Measurements from ENCODE around the gene HYDIN. TPM values are rescaled to one million over a fixed set of nuclear protein-coding genes. Genes with fewer than 3 reads are reported as not detected.

Gene HYDIN
- total and polyA plus RNA-seq, 7 donors: under 0.01 to 7.5 (median 1.6) TPM; not detected in 1

DNA sequence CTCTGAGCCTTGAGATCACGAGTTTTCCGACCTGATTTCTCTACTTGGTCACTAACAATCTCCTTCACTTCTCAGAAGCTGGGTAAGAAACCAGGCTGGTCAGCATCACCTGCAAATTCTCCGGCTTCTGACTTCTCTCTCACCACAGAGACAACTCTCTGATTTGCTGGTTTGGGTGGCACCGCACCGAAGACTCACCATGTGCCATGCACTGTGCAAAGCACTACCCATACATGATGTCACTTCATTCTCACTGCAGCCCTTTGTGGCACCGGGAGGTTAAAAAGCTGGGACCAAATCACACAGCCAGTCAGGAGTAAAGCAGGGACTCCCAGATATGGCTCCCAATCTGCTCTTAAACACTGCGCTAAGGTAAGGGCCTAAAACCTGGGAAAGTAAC lies 430.2 kb downstream of the HYDIN start:
- H3K9me3 ChIP-seq: peaks cover 0 to 6% (median 0%) of the 10 kb centered on the region in 4 donors
- peaks cover 0 to 21% (median 13%) of the 10 kb centered on the region in 4 donors for H3K4me1 ChIP-seq
- H3K27ac ChIP-seq: peak overlapping the region; percentile 59 to 70 (median 66)
- intact Hi-C loops (cut with DNase I): no loop called here
- no peak for DNase-seq
- TF ChIP-seq POLR2AphosphoS5 (IDR thresholded peaks at IDR 0.05) (no peak), EP300 (IDR thresholded peaks at IDR 0.05) (no peak), POLR2A (IDR thresholded peaks at IDR 0.05) (no peak)
- TF ChIP-seq, protein P1, sequence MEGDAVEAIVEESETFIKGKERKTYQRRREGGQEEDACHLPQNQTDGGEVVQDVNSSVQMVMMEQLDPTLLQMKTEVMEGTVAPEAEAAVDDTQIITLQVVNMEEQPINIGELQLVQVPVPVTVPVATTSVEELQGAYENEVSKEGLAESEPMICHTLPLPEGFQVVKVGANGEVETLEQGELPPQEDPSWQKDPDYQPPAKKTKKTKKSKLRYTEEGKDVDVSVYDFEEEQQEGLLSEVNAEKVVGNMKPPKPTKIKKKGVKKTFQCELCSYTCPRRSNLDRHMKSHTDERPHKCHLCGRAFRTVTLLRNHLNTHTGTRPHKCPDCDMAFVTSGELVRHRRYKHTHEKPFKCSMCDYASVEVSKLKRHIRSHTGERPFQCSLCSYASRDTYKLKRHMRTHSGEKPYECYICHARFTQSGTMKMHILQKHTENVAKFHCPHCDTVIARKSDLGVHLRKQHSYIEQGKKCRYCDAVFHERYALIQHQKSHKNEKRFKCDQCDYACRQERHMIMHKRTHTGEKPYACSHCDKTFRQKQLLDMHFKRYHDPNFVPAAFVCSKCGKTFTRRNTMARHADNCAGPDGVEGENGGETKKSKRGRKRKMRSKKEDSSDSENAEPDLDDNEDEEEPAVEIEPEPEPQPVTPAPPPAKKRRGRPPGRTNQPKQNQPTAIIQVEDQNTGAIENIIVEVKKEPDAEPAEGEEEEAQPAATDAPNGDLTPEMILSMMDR (IDR thresholded peaks at IDR 0.05): no peak
- H3K4me3 ChIP-seq: peak overlapping the region; percentile 64 to 99 (median 97)
- H3K27me3 ChIP-seq: no peaks in the 10 kb centered on the region
- H3K36me3 ChIP-seq: no peaks in the 10 kb centered on the region
- 9 to 11% methylated on average over 7 of the region's 7 CpGs for WGBS, 2 donors

DNA sequence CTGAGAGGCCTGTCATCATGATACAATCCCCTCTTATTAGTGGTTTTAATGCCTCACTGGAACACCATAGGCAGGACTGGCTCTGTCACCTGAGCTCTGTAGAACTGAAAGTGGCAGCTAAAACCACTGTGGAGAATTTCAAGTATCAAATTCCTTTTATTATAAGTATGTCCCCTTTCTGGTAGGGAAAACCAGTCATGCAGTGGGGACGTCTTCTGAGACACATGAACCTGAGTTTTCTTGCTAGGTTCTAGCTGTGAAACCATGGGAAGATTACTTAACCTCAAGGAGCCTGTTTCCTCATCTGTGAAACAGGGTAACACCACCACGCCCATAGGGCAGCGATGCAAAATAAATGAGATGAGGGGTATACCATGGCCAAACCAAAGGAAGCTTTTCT lies 434.2 kb downstream of the HYDIN start:
- Histone ChIP-seq H3K27ac (no peak overlapping the region), H3K9me3 (no peaks in the 10 kb centered on the region), H3K4me1 (peaks cover 0 to 20% (median 13%) of the 10 kb centered on the region in 4 donors), H3K27me3 (no peaks in the 10 kb centered on the region), H3K36me3 (no peaks in the 10 kb centered on the region), H3K4me3 (no peak overlapping the region)
- intact Hi-C loops (cut with DNase I): no loop called here
- DNase-seq: no peak
- TF ChIP-seq POLR2AphosphoS5 (IDR thresholded peaks at IDR 0.05) (no peak), EP300 (IDR thresholded peaks at IDR 0.05) (no peak)
- 82 to 83% methylated on average over 3 of the region's 3 CpGs for WGBS, 2 donors

DNA sequence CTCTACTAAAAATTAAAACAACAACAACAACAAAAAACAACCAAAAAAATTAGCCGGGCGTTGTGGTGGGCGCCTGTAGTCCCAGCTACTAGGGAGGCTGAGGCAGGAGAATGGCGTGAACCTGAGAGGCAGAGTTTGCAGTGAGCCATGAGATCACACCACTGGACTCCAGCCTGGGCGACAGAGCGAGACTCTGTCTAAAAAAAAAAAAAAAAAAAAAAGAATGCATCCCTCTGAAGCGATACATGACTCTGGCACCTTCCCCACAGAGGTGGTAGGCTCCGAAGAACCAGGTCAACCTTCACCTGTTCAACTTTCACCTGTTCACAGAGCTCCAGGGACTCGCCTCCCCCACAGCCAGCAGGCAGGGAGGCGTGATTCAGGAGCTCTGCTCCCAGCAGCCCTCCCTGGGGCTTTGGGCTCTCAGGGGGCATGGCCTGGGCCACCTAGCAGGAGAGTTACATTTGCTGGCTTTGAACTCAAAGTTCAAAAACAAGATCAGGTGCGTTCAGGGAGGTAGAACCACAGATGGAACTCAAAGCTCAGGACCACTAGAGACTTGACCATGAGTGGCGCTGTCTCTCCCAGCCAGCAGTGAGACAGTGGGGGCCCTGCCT lies 435.1 kb downstream of the HYDIN start:
- Histone ChIP-seq H3K4me1 (peaks cover 0 to 14% (median 11%) of the 10 kb centered on the region in 4 donors), H3K4me3 (no peak overlapping the region), H3K36me3 (no peaks in the 10 kb centered on the region), H3K9me3 (no peaks in the 10 kb centered on the region), H3K27me3 (no peaks in the 10 kb centered on the region), H3K27ac (no peak overlapping the region)
- DNase-seq: no peak
- intact Hi-C loops (cut with DNase I): no loop called here
- TF ChIP-seq, protein P1 (IDR thresholded peaks at IDR 0.05): no peak
- TF ChIP-seq POLR2A (IDR thresholded peaks at IDR 0.05): no peak
- no peak for TF ChIP-seq POLR2AphosphoS5 (IDR thresholded peaks at IDR 0.05)
- no peak for TF ChIP-seq EP300 (IDR thresholded peaks at IDR 0.05)
- WGBS, 2 donors: 89 to 92% methylated on average over 12 of the region's 12 CpGs

DNA sequence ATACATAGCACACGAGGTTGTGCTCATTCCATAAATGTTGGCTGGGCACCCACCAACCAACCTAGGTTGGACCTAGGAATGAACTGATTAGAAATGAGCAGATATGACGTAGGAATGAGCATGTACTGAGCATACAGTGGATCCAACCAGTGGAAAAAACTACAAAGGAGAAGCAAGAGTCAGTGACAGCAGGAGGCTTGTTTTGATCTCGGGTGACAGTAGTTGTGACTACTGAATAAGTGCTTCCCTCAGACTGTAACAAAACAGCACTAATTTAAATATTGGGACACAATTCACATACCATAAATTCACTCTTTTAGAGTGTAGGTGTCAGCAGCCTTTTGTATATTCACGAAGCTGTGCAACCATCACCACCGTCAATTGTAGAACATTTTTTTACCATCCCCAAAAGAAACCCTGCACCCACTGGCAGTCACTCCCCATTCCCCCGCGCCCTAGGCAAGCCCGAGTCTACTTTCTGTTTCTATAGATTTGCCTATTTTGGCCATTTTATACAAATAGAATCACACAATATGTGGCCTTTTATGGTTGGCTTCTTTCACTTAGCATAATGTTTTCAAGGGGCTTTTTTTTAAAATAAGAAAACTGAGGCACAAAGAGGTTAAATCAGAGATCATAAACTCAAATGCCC lies 436.5 kb downstream of the HYDIN start:
- intact Hi-C loops (cut with DNase I): no loop called here
- TF ChIP-seq POLR2AphosphoS5 (IDR thresholded peaks at IDR 0.05) (no peak), POLR2A (IDR thresholded peaks at IDR 0.05) (no peak), EP300 (IDR thresholded peaks at IDR 0.05) (no peak)
- TF ChIP-seq, protein P1 (IDR thresholded peaks at IDR 0.05): no peak
- Histone ChIP-seq H3K27me3 (no peaks in the 10 kb centered on the region), H3K4me1 (peaks cover 0 to under 1% (median 0%) of the 10 kb centered on the region in 4 donors), H3K27ac (no peak overlapping the region), H3K9me3 (no peaks in the 10 kb centered on the region), H3K4me3 (no peak overlapping the region), H3K36me3 (no peaks in the 10 kb centered on the region)
- 76 to 88% methylated on average over 8 of the region's 8 CpGs for WGBS, 2 donors
- DNase-seq: no peak

DNA sequence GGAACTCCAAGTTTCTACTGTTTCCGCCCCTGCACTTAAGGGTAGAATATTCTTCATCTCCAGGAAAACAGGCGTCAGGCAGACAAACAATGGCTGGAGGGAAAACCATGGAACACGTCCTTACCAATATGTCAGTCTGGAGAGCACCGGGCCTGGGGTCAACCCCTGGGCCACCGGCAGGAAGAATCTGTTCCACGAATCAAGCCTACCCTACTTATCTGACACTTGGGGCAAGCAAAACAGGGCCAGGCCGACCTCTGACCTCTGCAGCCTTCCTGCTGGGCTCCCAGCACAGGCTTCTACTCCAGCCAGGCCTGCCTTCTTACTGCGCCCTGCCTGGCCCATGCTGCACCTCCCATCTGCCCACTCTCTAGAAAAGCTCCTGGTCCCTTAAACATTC lies 439.7 kb downstream of the HYDIN start:
- H3K36me3 ChIP-seq: peaks cover 0 to 11% (median 5%) of the 10 kb centered on the region in 4 donors
- 89 to 90% methylated on average over 8 of the region's 8 CpGs for WGBS, 2 donors
- H3K9me3 ChIP-seq: no peaks in the 10 kb centered on the region
- no peaks in the 10 kb centered on the region for H3K27me3 ChIP-seq
- H3K4me1 ChIP-seq: no peaks in the 10 kb centered on the region
- TF ChIP-seq, protein P1 (IDR thresholded peaks at IDR 0.05): no peak
- TF ChIP-seq EP300 (IDR thresholded peaks at IDR 0.05): no peak
- no peak for TF ChIP-seq POLR2A (IDR thresholded peaks at IDR 0.05)
- no peak for TF ChIP-seq POLR2AphosphoS5 (IDR thresholded peaks at IDR 0.05)
- H3K4me3 ChIP-seq: no peak overlapping the region
- H3K27ac ChIP-seq: no peak overlapping the region
- DNase-seq: no peak
- intact Hi-C loops (cut with DNase I): no loop called here

Measured in sigmoid colon (tissue), 7 donors.